Activated naive CD4-positive, alpha-beta T cell treated with Interleukin-2 at 50 U/mL for 16 hours (primary cell): ENCODE data around the gene LTBP2.

Experiments used
- DNase-seq: peaks from one replicate; pipeline ENCODE4 v3.0.0-alpha.2; 2020

LTBP2 gene

GRCh38 chr14:74569806-74570591, 42.0 kb downstream of the LTBP2 start:
- DNase-seq: no peak

- no peak for DNase-seq
Observed at GRCh38 chr14:74569387-74569786, 42.6 kb downstream of the LTBP2 start.

- DNase-seq: no peak
Observed at GRCh38 chr14:74568911-74569310, 43.1 kb downstream of the LTBP2 start.

GRCh38 chr14:74568380-74568649, 43.7 kb downstream of the LTBP2 start:
- no peak for DNase-seq

- DNase-seq: no peak
Observed at GRCh38 chr14:74567646-74568379, 44.2 kb downstream of the LTBP2 start.

GRCh38 chr14:74567219-74567618, 44.8 kb downstream of the LTBP2 start:
- DNase-seq: no peak

GRCh38 chr14:74566174-74567141, 45.6 kb downstream of the LTBP2 start:
- no peak for DNase-seq

GRCh38 chr14:74563586-74564159, 48.4 kb downstream of the LTBP2 start:
- no peak for DNase-seq

GRCh38 chr14:74563233-74563585, 48.8 kb downstream of the LTBP2 start:
- DNase-seq: no peak

- DNase-seq: no peak
Observed at GRCh38 chr14:74562515-74563232, 49.4 kb downstream of the LTBP2 start.

- no peak for DNase-seq
Observed at GRCh38 chr14:74558655-74559054, 53.4 kb downstream of the LTBP2 start.

GRCh38 chr14:74557691-74558090, 54.3 kb downstream of the LTBP2 start:
- no peak for DNase-seq

- no peak for DNase-seq
Observed at GRCh38 chr14:74555476-74556050, 56.5 kb downstream of the LTBP2 start.

GRCh38 chr14:74554742-74555362, 57.2 kb downstream of the LTBP2 start:
- no peak for DNase-seq

- no peak for DNase-seq
Observed at GRCh38 chr14:74552623-74553022, 59.4 kb downstream of the LTBP2 start.

- no peak for DNase-seq
Observed at GRCh38 chr14:74551431-74552371, 60.3 kb downstream of the LTBP2 start.

- no peak for DNase-seq
Observed at GRCh38 chr14:74551001-74551400, 61.0 kb downstream of the LTBP2 start.

GRCh38 chr14:74550071-74550470, 62.0 kb downstream of the LTBP2 start:
- no peak for DNase-seq

GRCh38 chr14:74549588-74549987, 62.4 kb downstream of the LTBP2 start:
- no peak for DNase-seq

GRCh38 chr14:74548881-74549280, 63.2 kb downstream of the LTBP2 start:
- no peak for DNase-seq
